Stimulated activated CD8-positive, alpha-beta memory T cell treated with anti-CD3 and anti-CD28 coated beads, Interleukin-15, amount 100 ng/mL, for 48 hours (primary cell): ENCODE measurements around the gene MYCBP.
"Not testable (repeated sequence)": the region's sequence is repeated elsewhere in the genome, so short reads cannot be mapped to it uniquely, and the experiment has no call there.

Experiments used
- DNase-seq, 2 donors: peaks; one replicate each; pipeline ENCODE4 v3.0.0-alpha.2; 2020; ENCODE audit warnings: low read depth in 2 of 2

MYCBP gene, protein sequence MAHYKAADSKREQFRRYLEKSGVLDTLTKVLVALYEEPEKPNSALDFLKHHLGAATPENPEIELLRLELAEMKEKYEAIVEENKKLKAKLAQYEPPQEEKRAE

GRCh38 chr1:38873027-38873969, at the start of gene MYCBP:
MYCBP (minus strand) TSS chr1:38873348; CDS start chr1:38873305, 43 bp downstream.
- peak; percentile 95 to 96 for DNase-seq

- DNase-seq, result no peak
Observed at GRCh38 chr1:38919130-38919529, 46.0 kb upstream of the MYCBP start.

GRCh38 chr1:38918568-38918967, 45.4 kb upstream of the MYCBP start:
- no peak for DNase-seq

DNA sequence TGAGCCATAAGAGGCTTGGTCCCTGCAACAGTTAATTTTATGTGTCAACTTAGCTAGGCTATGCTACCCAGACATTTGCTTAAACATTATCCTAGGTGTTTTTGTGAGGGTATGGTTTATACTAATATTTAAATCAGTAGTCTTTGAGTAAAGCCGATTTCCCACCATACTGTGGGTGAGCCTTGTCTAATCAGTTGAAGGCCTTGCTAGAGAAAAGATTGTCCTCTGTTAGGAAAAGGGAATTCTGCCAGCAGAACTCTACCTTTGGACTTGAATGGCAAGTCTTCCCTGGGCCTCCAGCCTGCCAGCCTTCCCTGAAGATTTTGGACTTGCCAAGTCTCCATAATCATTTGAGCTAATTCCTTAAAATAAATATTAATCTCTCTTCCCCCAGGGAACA, 44.6 kb upstream of the MYCBP start:
- DNase-seq, result no peak

GRCh38 chr1:38917337-38917736, 44.2 kb upstream of the MYCBP start:
- no peak for DNase-seq

DNA sequence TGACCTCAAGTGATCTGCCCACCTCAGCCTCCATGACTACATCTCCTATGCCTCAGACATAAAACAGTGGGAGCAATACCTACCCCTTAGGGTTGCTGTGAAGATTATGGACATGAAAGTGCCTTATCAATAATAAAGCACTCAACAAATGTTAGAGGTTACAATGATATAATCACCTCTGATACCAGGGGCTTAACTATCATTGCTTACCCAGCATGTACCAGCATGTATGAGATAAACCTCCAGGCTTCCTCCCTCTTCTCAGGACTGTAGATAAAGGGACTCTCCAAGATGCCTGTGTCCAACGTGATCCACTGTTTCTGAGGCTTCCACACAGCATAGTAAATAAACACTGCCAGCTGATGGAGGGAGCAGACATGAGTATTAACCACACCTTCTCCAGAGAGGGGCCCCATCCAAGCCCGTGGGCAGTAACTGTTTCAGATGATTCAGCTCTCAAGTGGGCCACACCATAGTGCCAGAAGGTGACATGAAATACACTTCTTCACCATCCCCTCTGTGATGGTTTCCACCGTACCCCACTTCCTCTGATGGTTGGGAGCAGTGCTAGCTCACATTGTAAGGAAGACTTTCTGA, 42.3 kb upstream of the MYCBP start:
- peak; percentile 22 to 25 for DNase-seq

GRCh38 chr1:38914908-38915307, 41.8 kb upstream of the MYCBP start:
- DNase-seq, result not testable (repeated sequence)

DNA sequence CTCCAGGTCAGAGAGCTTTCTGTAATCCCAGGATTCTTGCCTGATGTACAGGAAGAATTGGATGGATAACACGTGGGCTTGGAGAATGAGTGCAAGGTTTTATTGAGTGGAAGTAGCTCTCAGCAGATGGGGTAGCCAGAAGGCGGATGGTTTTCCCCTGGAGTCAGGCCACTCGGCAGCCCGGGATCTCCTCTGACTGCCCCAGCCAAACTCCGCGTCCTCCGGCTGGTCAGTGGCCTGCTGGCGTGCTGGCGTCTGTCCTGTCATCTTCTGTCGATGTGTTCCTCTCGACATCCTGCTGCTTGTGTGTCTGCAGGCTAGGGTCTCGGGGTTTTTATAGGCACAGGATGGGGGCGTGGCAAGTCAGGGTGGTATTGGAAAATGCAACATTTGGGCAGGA, 35.7 kb upstream of the MYCBP start:
- no peak for DNase-seq

DNA sequence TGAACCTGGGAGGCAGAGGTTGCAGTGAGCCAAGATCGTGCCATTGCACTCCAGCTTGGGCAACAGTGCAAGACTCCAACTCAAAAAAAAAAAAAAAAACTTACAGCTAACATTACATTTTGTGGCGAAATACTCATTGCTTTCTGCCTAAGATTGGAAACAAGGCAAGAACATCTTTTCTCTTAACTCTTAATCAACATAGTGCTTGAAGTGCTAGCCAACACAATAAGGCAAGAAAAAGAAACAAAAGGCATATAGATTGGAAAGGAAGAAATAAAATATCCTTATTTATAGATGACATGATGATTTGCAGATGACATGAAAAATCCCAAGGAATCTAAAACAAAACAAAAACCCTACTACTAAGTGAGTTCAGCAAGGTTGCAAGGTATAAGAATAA, 32.8 kb upstream of the MYCBP start:
- DNase-seq, result no peak

DNA sequence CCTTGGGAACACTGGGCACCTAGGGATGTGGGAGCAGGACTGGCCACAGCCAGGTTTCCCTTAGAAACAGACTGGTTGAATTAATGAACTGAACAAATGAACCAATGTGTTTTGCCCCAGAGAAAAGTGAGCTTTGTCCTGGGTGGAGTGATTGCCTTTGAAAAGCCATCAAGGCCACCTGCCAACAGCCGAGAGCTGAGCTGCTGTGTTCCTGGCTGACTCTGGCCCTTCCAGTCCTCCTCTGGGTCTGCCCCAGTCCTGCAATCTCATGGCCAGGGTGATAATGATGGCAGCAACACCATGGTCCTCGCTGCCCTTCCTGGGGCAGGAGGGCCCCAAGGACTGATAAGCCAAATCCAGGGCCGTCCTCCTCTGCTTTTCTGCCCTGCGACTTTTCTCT, 26.4 kb upstream of the MYCBP start:
- DNase-seq, result no peak

DNA sequence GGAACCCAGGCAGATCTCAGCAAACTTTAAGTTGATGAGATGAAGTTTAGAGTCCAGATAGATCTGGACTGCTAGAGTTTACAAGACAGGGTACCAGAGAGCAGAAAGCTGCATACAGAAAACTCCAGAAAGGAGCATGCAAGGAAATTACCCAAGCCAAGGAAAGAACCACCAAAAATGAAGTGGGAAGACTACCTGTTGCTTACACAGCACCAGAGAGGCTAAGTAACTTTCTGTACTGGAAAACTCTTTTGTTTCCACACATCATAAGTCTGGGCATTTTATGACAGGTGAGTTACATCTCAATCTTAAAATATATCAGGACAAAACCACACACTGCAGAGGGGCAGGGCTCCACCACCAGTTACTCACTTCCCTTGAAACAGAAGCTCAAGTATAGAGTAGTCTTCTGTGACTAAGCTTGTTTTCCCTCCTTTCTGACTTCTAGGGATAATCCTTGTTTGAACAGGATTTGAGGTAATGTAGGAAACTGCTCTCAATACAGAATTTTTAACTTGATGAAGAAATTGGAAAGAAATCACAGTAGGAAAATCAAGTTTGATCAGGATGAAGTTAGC, 25.6 kb upstream of the MYCBP start:
- DNase-seq, result no peak

DNA sequence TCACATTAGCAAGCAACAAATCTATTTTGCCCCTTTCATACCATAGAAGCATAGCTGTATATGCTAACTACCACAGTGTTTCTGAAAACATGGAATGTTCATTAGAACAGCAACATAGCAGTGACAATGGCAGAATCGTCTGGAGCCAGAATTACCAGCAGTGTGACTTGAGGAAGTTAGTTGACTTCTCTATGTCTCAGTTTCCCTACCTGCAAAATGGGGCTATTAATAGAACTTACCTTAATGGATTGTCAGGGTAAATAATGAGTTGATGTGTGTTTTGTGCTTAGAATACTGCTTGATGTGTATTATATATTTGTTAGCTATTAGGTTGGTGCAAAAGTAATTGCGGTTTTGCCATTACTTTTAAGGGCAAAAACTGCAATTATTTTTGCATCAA, 23.0 kb upstream of the MYCBP start:
- no peak for DNase-seq

DNA sequence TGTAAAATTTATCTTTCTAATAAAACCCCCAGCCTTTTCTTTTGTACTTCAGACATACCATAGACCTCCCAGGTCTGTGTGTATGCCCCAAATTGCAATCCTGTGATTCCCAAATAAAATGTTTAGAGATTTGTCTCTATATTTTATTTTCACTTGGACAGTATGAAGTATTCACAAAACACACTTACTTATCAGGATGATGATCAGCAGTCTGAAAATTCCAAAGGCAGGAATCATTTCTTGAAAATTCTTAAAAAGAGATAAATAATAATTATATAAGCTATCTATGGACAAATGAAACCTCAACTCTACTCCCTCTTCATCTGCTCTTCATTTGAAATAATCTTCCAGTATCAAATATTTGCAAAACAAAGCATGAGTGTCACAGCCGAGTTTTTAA, 19.8 kb upstream of the MYCBP start:
- DNase-seq, result no peak

- DNase-seq, result no peak
Observed at GRCh38 chr1:38891753-38892152, 18.6 kb upstream of the MYCBP start.

DNA sequence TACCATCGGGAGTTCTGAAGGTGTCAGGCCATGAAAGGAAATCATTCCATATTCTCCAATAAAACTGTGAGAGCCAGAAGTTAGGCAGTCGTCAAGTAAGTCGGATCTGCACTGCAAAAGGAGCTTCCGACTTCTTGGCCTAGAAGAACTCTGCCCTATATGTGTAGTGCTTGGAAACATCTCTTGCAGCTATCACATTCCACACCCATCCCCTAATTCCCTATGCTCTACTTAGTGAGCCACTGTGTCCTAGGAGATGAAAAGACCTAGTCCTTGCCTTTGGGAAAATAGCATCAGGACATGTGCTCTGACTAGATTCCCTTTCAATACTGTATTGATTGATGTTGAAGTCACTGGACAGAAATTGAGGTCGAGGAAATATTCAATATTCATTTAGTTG, 16.4 kb upstream of the MYCBP start:
- DNase-seq, result no peak

GRCh38 chr1:38888423-38889333, 15.5 kb upstream of the MYCBP start:
- DNase-seq, result no peak

DNA sequence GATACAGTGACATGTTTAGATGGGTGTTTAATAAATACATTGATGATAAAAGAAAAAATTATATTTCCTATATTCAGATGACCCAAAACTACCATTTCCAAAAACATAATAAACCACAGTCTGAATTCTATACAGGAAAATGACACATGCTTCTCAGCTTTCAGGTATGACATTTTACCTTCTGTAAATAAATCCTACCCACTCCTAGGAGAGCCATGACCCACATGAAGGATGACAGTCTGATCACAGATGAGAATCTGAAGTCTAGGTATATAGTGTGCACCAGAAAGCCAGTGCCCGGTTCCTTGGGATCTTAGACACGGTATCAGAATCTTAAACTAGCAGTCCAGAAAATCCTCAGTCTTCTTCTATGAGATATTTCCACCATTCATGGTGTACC, 11.9 kb upstream of the MYCBP start:
- DNase-seq, result no peak

DNA sequence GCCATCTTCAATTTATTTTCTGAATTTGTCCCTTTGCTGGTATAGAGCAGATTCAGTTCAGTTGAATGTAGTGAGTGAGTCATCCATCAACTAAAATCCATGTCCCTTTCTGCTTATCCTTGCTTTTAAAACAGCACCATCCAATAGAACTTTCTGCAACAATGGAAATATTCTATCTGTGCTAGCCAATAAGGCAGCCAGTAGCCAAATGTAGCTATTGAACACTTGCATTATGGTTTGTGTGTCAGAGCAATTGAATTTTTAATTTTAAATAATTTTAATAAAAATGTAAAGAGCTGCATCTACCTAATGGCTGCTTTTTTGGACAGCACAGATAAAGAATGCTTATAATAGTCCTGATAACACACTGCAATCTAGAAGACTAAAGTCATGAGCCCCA, 8.3 kb upstream of the MYCBP start, which contains the start of gene GJA9:
Gene GJA9, minus strand, starts transcription at position 101 of the 400 bp plus-strand sequence. CDS start 5,489 bp downstream, outside the sequence.
- no peak for DNase-seq

GRCh38 chr1:38875811-38876210, 2.7 kb upstream of the MYCBP start:
- DNase-seq, result no peak

DNA sequence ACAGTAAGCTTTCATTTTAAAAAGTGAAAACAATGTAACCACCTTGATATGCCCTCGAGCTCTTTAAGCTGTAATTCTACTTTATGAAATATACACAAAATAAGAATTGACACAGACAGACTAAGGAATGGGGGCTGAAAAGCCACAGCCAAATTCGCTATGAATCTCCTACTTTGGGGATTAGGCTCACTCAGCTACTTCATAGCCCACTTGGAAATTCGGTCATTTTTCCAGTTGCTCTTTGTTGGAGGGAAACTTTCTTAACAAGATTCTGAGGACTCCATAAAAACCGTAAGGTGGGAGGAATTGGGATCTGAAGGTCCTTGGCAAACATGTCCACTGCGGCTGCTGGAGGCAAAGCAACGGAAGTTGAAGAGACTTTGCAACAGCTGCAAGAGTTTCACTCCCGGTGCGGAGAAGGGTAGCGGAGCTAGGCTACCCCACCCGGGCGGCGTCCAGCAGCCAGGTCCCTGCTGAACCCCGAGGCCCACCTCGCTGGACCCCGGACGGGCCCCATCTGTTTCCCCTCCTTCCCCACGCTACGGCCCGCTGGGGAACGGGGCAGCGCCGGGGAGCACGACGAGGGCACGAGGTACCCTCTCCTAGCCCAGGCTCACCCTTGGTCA, 634 bp downstream of the MYCBP start:
- peak in 1 of 2 donors; percentile 5 for DNase-seq

- DNase-seq, result no peak
Observed at GRCh38 chr1:38870996-38871395, 2.2 kb downstream of the MYCBP start.
